GM18870 (cell line): ENCODE data around the gene ABCG1.
"Not testable (repeated sequence)": the region's sequence is repeated elsewhere in the genome, so short reads cannot be mapped to it uniquely, and the experiment has no call there.

Source experiments
- ATAC-seq: cut with Tn5 transposase; IDR thresholded peaks from one replicate; pipeline ENCODE4 v1.9.1; 2021; ENCODE audit warnings: moderate library complexity; ENCODE audit not compliant: unreplicated experiment

The ABCG1 gene

GRCh38 chr21:42218836-42219605, at the start of gene ABCG1:
ABCG1 (plus strand) TSS chr21:42219140; CDS start chr21:42219263, 123 bp downstream.
- no peak for ATAC-seq

- ATAC-seq, result no peak
These were observed 49.2 kb upstream of the ABCG1 start for GRCh38 chr21:42169758-42170157.

- ATAC-seq, result no peak
These were observed 47.6 kb upstream of the ABCG1 start for GRCh38 chr21:42171091-42172053.

- no peak for ATAC-seq
These were observed 46.1 kb upstream of the ABCG1 start for GRCh38 chr21:42172596-42173483.

GRCh38 chr21:42174173-42174572, 44.8 kb upstream of the ABCG1 start:
- no peak for ATAC-seq

- no peak for ATAC-seq
These were observed 43.7 kb upstream of the ABCG1 start for GRCh38 chr21:42175110-42175710.

GRCh38 chr21:42176859-42177258, 42.1 kb upstream of the ABCG1 start:
- no peak for ATAC-seq

GRCh38 chr21:42179316-42179715, 39.6 kb upstream of the ABCG1 start:
- ATAC-seq, result no peak

GRCh38 chr21:42180001-42180400, 38.9 kb upstream of the ABCG1 start:
- not testable (repeated sequence) for ATAC-seq

GRCh38 chr21:42182713-42183371, 36.1 kb upstream of the ABCG1 start:
- no peak for ATAC-seq

GRCh38 chr21:42183374-42184266, 35.3 kb upstream of the ABCG1 start:
- no peak for ATAC-seq

GRCh38 chr21:42186591-42186990, 32.3 kb upstream of the ABCG1 start:
- no peak for ATAC-seq

- ATAC-seq, result peak; percentile 94
These were observed 30.8 kb upstream of the ABCG1 start for GRCh38 chr21:42187976-42188653.

GRCh38 chr21:42188663-42189062, 30.3 kb upstream of the ABCG1 start:
- ATAC-seq, result no peak

- ATAC-seq, result no peak
These were observed 29.5 kb upstream of the ABCG1 start for GRCh38 chr21:42189431-42189830.

GRCh38 chr21:42189860-42190485, 29.0 kb upstream of the ABCG1 start:
- ATAC-seq, result no peak

GRCh38 chr21:42190486-42190863, 28.5 kb upstream of the ABCG1 start:
- ATAC-seq, result no peak

- ATAC-seq, result no peak
These were observed 27.9 kb upstream of the ABCG1 start for GRCh38 chr21:42191064-42191463.
